HepG2 (cell line): Measurements from ENCODE around the gene GON7. TPM values are rescaled to one million over a fixed set of nuclear protein-coding genes. Genes with fewer than 3 reads are reported as not detected.

Experiments used
- ATAC-seq: fragments of 200-7000 bp; cut with Tn5 transposase; 3 replicates; pipeline ENCODE4 v1.9.1; 2020; ENCODE audit warnings: mild to moderate bottlenecking, moderate library complexity
- BruUV-seq: library from RNA; stranded (reverse); fragments of 400-500 nt; replicated peaks from 2 replicates; lab custom pipeline; 2021; lab: Mats Ljungman, UMichigan
- CTCF ChIA-PET: fragments of 300-600 bp; formaldehyde crosslinking; extraction: SDS; loops from one replicate; lab custom pipeline; 2021; ENCODE audit warnings: low total read pairs, inconsistent platforms, low intra/inter-chr PET ratio; lab: Yijun Ruan, JAX
- POLR2A ChIA-PET: fragments of 350-600 bp; sonication (Branson Sonifier 250); formaldehyde crosslinking; loops from one replicate; lab custom pipeline; 2020; ENCODE audit warnings: antibody characterized with exemption, inconsistent platforms; lab: Yijun Ruan, JAX
- DNase-seq: peaks from one replicate; pipeline ENCODE4 v3.0.0-alpha.2; 2015; ENCODE audit warnings: low spot score
- FAIRE-seq: peaks from 3 replicates; lab custom pipeline; 2011; peaks lifted over from hg19 to GRCh38; lab: Jason Lieb, UNC
- H2AFZ ChIP-seq: one replicate; pipeline ENCODE4 v1.6.1; 2011; ENCODE audit warnings: low read length, inconsistent platforms
- H3K27ac ChIP-seq: fragments of 300-600 bp; 3 replicates; pipeline ENCODE4 v1.8.0; 2011; ENCODE audit warnings: mixed run types, mild to moderate bottlenecking, mixed read lengths, low read length, inconsistent platforms; ENCODE audit not compliant: insufficient read depth; ENCODE audit errors: extremely low read length
- H3K27me3 ChIP-seq, 2 experiments: fragments of 200-600 bp in 1 of 2; 2 replicates in 1 of 2; 3 replicates in 1 of 2; pipeline versions ENCODE4 v1.6.0 to v1.8.0; 2011; ENCODE audit warnings: low read length in 2 of 2, mild to moderate bottlenecking in 2 of 2, moderate library complexity in 2 of 2, inconsistent platforms in 1 of 2; ENCODE audit not compliant: insufficient read depth in 2 of 2, control insufficient read depth in 1 of 2
- H3K36me3 ChIP-seq, 2 experiments: fragments of 200-600 bp in 1 of 2; replicated peaks in 1 of 2; 2 replicates in 1 of 2; 3 replicates in 1 of 2; pipeline versions ENCODE4 v1.5.1 to v1.8.0; 2011; ENCODE audit warnings: low read length in 2 of 2, inconsistent platforms in 1 of 2; ENCODE audit not compliant: insufficient read depth in 2 of 2, control insufficient read depth in 1 of 2
- H3K4me1 ChIP-seq: 2 replicates; pipeline ENCODE4 v1.5.1; 2012; ENCODE audit warnings: low read length, inconsistent platforms; ENCODE audit not compliant: insufficient read depth
- H3K4me2 ChIP-seq: 2 replicates; pipeline ENCODE4 v1.6.0; 2011; ENCODE audit warnings: low read depth, low read length, inconsistent platforms
- H3K4me3 ChIP-seq, 3 experiments: fragments of 200-600 bp in 1 of 3; sonication (generic), shearing (Covaris generic) in 1 of 3; replicated peaks in 1 of 3; 2 replicates each; pipeline ENCODE4 v1.5.1; 2011 to 2016; ENCODE audit warnings: low read length in 3 of 3, inconsistent platforms in 2 of 3, low read depth in 2 of 3, mild to moderate bottlenecking in 2 of 3, control low read depth in 1 of 3, mixed read lengths in 1 of 3; ENCODE audit not compliant: insufficient read depth in 1 of 3
- H3K79me2 ChIP-seq: one replicate; pipeline ENCODE4 v1.6.1; 2011; ENCODE audit warnings: low read length, inconsistent platforms; ENCODE audit not compliant: insufficient read depth
- H3K9ac ChIP-seq: 2 replicates; pipeline ENCODE4 v1.6.0; 2011; ENCODE audit warnings: mild to moderate bottlenecking, low read depth, low read length, inconsistent platforms; ENCODE audit not compliant: insufficient read depth
- H3K9me3 ChIP-seq: 2 replicates; pipeline ENCODE4 v1.5.1; 2012; ENCODE audit warnings: mild to moderate bottlenecking, low read length
- H4K20me1 ChIP-seq: 2 replicates; pipeline ENCODE4 v1.6.0; 2011; ENCODE audit warnings: inconsistent platforms, mild to moderate bottlenecking, low read length, moderate library complexity; ENCODE audit not compliant: insufficient read depth
- ARNT2 ChIP-seq: sonication (generic); formaldehyde crosslinking; IDR thresholded peaks from 2 replicates; pipeline ENCODE4 v1.8.0; 2022; ENCODE audit warnings: mild to moderate bottlenecking, low read depth, missing genetic modification reagents, moderate library complexity
- ASH2L ChIP-seq: fragments of 300-600, 200-600 bp; sonication (generic); IDR thresholded peaks from 2 replicates; pipeline ENCODE4 v1.7.0; 2017; ENCODE audit warnings: low read depth, mild to moderate bottlenecking, moderate library complexity, mixed read lengths, low read length; ENCODE audit not compliant: insufficient read length
- EEA1 ChIP-seq: sonication (generic); formaldehyde crosslinking; IDR thresholded peaks from 2 replicates; pipeline ENCODE4 v1.5.1; 2020; ENCODE audit warnings: mild to moderate bottlenecking, missing genetic modification reagents, borderline replicate concordance
- HNRNPK ChIP-seq: fragments of 200-400 bp; formaldehyde crosslinking; IDR thresholded peaks from 2 replicates; pipeline ENCODE4 v1.6.1; 2018; ENCODE audit warnings: low read length, low read depth, moderate library complexity, mild to moderate bottlenecking; ENCODE audit not compliant: poor library complexity, severe bottlenecking
- KDM5A ChIP-seq: fragments of 200-600 bp; sonication (generic); IDR thresholded peaks from 2 replicates; pipeline ENCODE4 v1.7.0; 2018; ENCODE audit warnings: antibody characterized with exemption, mild to moderate bottlenecking, low read length, borderline replicate concordance
- KLF6 ChIP-seq: IDR thresholded peaks from 2 replicates; pipeline ENCODE4 v1.8.0; 2016; ENCODE audit warnings: missing biosample characterization, missing genetic modification reagents
- MEIS1 ChIP-seq: sonication (generic); formaldehyde crosslinking; IDR thresholded peaks from 2 replicates; pipeline ENCODE4 v1.9.0; 2021; ENCODE audit warnings: mild to moderate bottlenecking, missing genetic modification reagents, moderate library complexity, borderline replicate concordance
- MYC ChIP-seq: sonication (generic); formaldehyde crosslinking; IDR thresholded peaks from 2 replicates; pipeline ENCODE4 v1.9.0; 2021; ENCODE audit warnings: missing genetic modification reagents, borderline replicate concordance
- NAIF1 ChIP-seq: sonication (generic); formaldehyde crosslinking; IDR thresholded peaks from 2 replicates; pipeline ENCODE4 v1.5.0; 2020; ENCODE audit warnings: mild to moderate bottlenecking, missing genetic modification reagents, borderline replicate concordance
- SOX6 ChIP-seq, 2 experiments: fragments of 450-650 bp in 1 of 2; sonication (generic) in 1 of 2; formaldehyde crosslinking in 1 of 2; IDR thresholded peaks; 2 replicates each; pipeline versions ENCODE4 v1.4.0 to v1.6.1; 2017 to 2020; ENCODE audit warnings: antibody characterized with exemption in 1 of 2, mild to moderate bottlenecking in 1 of 2, missing genetic modification reagents in 1 of 2
- ZNF329 ChIP-seq: sonication (generic); formaldehyde crosslinking; IDR thresholded peaks from 2 replicates; pipeline ENCODE4 v1.9.0; 2021; ENCODE audit warnings: low read depth, mild to moderate bottlenecking, missing genetic modification reagents
- ZSCAN31 ChIP-seq: sonication (generic); formaldehyde crosslinking; IDR thresholded peaks from 2 replicates; pipeline ENCODE4 v1.5.0; 2020; ENCODE audit warnings: low read depth, mild to moderate bottlenecking, missing genetic modification reagents
- WGBS: methylation state at CpG from one replicate; pipeline ENCODE4 v1.1.6; 2017; ENCODE audit warnings: low lambda C conversion rate; 5-methylcytosine and 5-hydroxymethylcytosine counted together
- in situ Hi-C: cut with HindIII; loops from 2 replicates; pipeline ENCODE4 v1.10.0; 2017; ENCODE audit warnings: low pct_unique_long_range_greater_than_20kb; ENCODE audit not compliant: extremely low pct_ligation_motif_present
- intact Hi-C: fragments of 100-400 bp; cut with micrococcal nuclease; formaldehyde crosslinking; loops from one replicate; pipeline ENCODE4 v1.10.0; 2022; ENCODE audit not compliant: unreplicated experiment
- polyA plus RNA-seq, 8 experiments: library from polyadenylated mRNA; depleted of rRNA in 3 of 8; stranded (reverse) in 7 of 8; unstranded in 1 of 8; fragments of >200 nt; fragmentation: Illumina TruSeq in 4 of 8; extraction: Trizol in 4 of 8; gene quantifications; 2 replicates each; pipeline versions ENCODE4 v1.2.1 to v1.2.3, GENCODE V29; 2011 to 2016; ENCODE audit warnings: low read depth in 4 of 8, missing spikeins in 1 of 8, mixed read lengths in 1 of 8; ENCODE audit not compliant: insufficient read depth in 1 of 8
- total RNA-seq, 5 experiments: library from RNA; depleted of rRNA; stranded (reverse); fragments of >200 nt; fragmentation: Illumina TruSeq; extraction: Trizol; gene quantifications; 2 replicates each; pipeline ENCODE4 v1.2.3, GENCODE V29; 2016; ENCODE audit warnings: low read depth in 1 of 5
- TF ChIP-seq, protein P1 (sequence below): sonication (generic); formaldehyde crosslinking; IDR thresholded peaks from 2 replicates; pipeline ENCODE4 v1.5.0; 2020; ENCODE audit warnings: mild to moderate bottlenecking, missing genetic modification reagents, moderate library complexity
- TF ChIP-seq, protein P2 (sequence below): sonication (generic); formaldehyde crosslinking; IDR thresholded peaks from 2 replicates; pipeline ENCODE4 v1.4.0; 2020; ENCODE audit warnings: missing genetic modification reagents
- TF ChIP-seq, protein P3 (sequence below): sonication (generic); formaldehyde crosslinking; IDR thresholded peaks from 2 replicates; pipeline ENCODE4 v1.4.0; 2020; ENCODE audit warnings: missing genetic modification reagents
- TF ChIP-seq, protein P4 (sequence below): sonication (generic); formaldehyde crosslinking; IDR thresholded peaks from 2 replicates; pipeline ENCODE4 v1.4.0; 2020; ENCODE audit warnings: mild to moderate bottlenecking, missing genetic modification reagents

GON7 gene
- total and polyA plus RNA-seq, 2 of the 13 experiments (the other 11 are each of a cell fraction or from before 2014, with no cell fraction given) = 11.9 to 28.0 TPM

DNA sequence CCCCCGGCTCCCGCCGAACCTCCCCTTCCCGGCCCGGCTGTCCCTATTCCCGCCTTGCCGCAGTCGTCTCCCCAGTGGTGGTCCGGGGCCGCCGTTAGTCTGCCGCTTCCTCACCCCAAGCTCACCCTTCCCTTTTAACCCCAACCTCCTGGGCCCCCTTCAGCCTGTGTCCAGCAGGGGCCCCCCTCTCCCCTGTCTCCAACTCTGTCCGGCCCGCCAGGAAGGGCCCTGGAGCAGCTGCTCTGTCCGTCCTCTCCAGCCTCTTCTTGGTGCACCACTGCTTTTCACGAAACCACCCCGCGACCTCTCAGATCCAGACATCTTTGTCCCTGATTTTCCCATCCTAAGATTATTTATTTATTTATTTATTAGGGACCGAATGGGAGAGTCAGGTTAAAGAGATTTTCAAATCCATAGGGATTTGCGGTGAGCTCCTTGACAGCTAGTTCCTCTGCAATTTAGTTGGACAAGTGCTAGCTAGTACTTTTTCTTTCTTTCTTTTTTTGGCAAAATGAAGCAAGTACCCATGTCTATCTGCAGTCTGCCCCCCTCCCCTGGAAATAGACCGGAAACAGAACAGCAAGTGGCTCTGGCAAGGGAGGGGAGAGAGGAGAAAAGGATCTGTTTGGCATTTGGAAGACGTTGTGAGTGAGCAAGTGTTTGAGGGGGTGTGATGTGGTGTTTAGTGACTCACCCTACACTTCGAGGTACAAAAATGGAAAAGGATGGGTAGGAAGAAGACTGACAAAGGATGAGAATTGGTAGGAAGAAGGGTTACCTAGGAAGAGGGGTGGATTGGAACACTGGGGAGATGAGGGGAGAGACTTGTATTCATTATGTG, 823 bp upstream of the GON7 start:
- in situ Hi-C loops = no loop called here
- Histone ChIP-seq H4K20me1 (no peaks in the 10 kb centered on the region), H3K36me3 (peaks cover 1 to 8% of the 10 kb centered on the region in 2 experiments; a peak in 2 of 5 replicates), H2AFZ (peak overlapping the region; percentile 81), H3K4me3 (peak overlapping the region; percentile 77 to 98 (median 92)), H3K9me3 (no peaks in the 10 kb centered on the region), H3K27ac (peak overlapping the region; percentile 73), H3K9ac (peak overlapping the region; percentile 75), H3K27me3 (no peaks in the 10 kb centered on the region; a peak in 1 of 5 replicates), H3K79me2 (peaks cover 20% of the 10 kb centered on the region), H3K4me2 (peak overlapping the region; percentile 87), H3K4me1 (peaks cover 29% of the 10 kb centered on the region)
- FAIRE-seq = no peak
- ATAC-seq = peak; percentile 83
- intact Hi-C loops = loop anchor here (2.0 to 5.0 kb wide), 3 partner anchors 23 to 125 kb away; partner anchors contain the start of genes BTBD7, LYSET and MOAP1
- WGBS = under 1% methylated on average over 20 of the region's 23 CpGs
- CTCF ChIA-PET = interaction anchor here (1.1 to 1.8 kb wide), 3 partner anchors 11 to 336 kb away, joined by 3 to 6 read pairs (median 4); no protein-coding TSS in a partner anchor
- DNase-seq = no peak
- POLR2A ChIA-PET = interaction anchor here (0.7 to 2.7 kb wide), 6 partner anchors 11 to 123 kb away, joined by 3 to 26 read pairs (median 4); partner anchors contain the start of genes LYSET and MOAP1
- BruUV-seq = no TSS peak
- TF ChIP-seq ZNF329 (CRISPR knock-in tag) = 0 out of 2 replicates have a peak, but pooled peaks have one; percentile 2
- peak; percentile 72 for TF ChIP-seq KDM5A
- no peak for TF ChIP-seq MYC (CRISPR knock-in tag)
- TF ChIP-seq MEIS1 (CRISPR knock-in tag) = no peak; the same call in 1 of the 2 replicates
- TF ChIP-seq, protein P1, sequence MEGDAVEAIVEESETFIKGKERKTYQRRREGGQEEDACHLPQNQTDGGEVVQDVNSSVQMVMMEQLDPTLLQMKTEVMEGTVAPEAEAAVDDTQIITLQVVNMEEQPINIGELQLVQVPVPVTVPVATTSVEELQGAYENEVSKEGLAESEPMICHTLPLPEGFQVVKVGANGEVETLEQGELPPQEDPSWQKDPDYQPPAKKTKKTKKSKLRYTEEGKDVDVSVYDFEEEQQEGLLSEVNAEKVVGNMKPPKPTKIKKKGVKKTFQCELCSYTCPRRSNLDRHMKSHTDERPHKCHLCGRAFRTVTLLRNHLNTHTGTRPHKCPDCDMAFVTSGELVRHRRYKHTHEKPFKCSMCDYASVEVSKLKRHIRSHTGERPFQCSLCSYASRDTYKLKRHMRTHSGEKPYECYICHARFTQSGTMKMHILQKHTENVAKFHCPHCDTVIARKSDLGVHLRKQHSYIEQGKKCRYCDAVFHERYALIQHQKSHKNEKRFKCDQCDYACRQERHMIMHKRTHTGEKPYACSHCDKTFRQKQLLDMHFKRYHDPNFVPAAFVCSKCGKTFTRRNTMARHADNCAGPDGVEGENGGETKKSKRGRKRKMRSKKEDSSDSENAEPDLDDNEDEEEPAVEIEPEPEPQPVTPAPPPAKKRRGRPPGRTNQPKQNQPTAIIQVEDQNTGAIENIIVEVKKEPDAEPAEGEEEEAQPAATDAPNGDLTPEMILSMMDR (CRISPR knock-in tag) = peak; percentile 65
- TF ChIP-seq, protein P2, sequence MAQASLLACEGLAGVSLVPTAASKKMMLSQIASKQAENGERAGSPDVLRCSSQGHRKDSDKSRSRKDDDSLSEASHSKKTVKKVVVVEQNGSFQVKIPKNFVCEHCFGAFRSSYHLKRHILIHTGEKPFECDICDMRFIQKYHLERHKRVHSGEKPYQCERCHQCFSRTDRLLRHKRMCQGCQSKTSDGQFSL (CRISPR knock-in tag) = 0 out of 2 replicates have a peak, but pooled peaks have one; percentile 14
- peak; percentile 5 for TF ChIP-seq ASH2L
- TF ChIP-seq, protein P3, sequence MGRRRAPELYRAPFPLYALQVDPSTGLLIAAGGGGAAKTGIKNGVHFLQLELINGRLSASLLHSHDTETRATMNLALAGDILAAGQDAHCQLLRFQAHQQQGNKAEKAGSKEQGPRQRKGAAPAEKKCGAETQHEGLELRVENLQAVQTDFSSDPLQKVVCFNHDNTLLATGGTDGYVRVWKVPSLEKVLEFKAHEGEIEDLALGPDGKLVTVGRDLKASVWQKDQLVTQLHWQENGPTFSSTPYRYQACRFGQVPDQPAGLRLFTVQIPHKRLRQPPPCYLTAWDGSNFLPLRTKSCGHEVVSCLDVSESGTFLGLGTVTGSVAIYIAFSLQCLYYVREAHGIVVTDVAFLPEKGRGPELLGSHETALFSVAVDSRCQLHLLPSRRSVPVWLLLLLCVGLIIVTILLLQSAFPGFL = no peak
- TF ChIP-seq NAIF1 (CRISPR knock-in tag) = no peak
- TF ChIP-seq HNRNPK = peak; percentile 5
- no peak for TF ChIP-seq SOX6 (IDR thresholded peaks at IDR 0.05)
- 0 out of 2 replicates have a peak, but pooled peaks have one; percentile 5 for TF ChIP-seq SOX6 (CRISPR knock-in tag; IDR thresholded peaks at IDR 0.05)
- no peak for TF ChIP-seq ARNT2 (CRISPR knock-in tag)
- TF ChIP-seq, protein P4, sequence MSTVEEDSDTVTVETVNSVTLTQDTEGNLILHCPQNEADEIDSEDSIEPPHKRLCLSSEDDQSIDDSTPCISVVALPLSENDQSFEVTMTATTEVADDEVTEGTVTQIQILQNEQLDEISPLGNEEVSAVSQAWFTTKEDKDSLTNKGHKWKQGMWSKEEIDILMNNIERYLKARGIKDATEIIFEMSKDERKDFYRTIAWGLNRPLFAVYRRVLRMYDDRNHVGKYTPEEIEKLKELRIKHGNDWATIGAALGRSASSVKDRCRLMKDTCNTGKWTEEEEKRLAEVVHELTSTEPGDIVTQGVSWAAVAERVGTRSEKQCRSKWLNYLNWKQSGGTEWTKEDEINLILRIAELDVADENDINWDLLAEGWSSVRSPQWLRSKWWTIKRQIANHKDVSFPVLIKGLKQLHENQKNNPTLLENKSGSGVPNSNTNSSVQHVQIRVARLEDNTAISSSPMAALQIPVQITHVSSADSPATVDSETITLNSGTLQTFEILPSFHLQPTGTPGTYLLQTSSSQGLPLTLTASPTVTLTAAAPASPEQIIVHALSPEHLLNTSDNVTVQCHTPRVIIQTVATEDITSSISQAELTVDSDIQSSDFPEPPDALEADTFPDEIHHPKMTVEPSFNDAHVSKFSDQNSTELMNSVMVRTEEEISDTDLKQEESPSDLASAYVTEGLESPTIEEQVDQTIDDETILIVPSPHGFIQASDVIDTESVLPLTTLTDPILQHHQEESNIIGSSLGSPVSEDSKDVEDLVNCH (CRISPR knock-in tag) = no peak
- TF ChIP-seq KLF6 (CRISPR knock-in tag) = 0 out of 2 replicates have a peak, but pooled peaks have one; percentile 19
- no peak for TF ChIP-seq EEA1 (CRISPR knock-in tag)
- no peak for TF ChIP-seq ZSCAN31 (CRISPR knock-in tag)
